ENCODE data around the gene SLC43A2. TPM values are rescaled to one million over a fixed set of nuclear protein-coding genes. Genes with fewer than 3 reads are reported as not detected.

SLC43A2 gene
- total and polyA plus RNA-seq, 2 donors (not counting 3 experiments of a cell fraction or from before 2014, with no cell fraction given): 41.7 to 52.0 TPM

GRCh38 chr17:1557355-1558095 lies 71.1 kb downstream of the SLC43A2 start:
- ChIA-PET POLR2A (no interaction called here), CTCF (no interaction called here)
- H2AFZ ChIP-seq (ENCODE audit: low read depth, low read length): no peak overlapping the region
- peak; percentile 97 for FAIRE-seq
- dilution Hi-C loops (cut with MboI; ENCODE audit: extremely low pct_ligation_motif_present, low sequenced_read_pairs) (no loop called here), intact Hi-C loops (cut with micrococcal nuclease) (no loop called here)
- no peaks in the 10 kb centered on the region for H3K9me3 ChIP-seq (replicated peaks; ENCODE audit: control insufficient read depth, insufficient read depth, low read length)
- TF ChIP-seq FOS (IDR thresholded peaks at IDR 0.05; ENCODE audit: borderline replicate concordance, insufficient read depth, low read length): peak; percentile 67
- no peak for TF ChIP-seq MAX (IDR thresholded peaks at IDR 0.05; ENCODE audit: insufficient read depth, insufficient read length)
- TF ChIP-seq JUN (IDR thresholded peaks at IDR 0.05; ENCODE audit: borderline replicate concordance, insufficient read depth, insufficient read length, low read depth): peak; percentile 11
- no peak for TF ChIP-seq MYC (IDR thresholded peaks at IDR 0.05; ENCODE audit: low read depth, low read length)
- H3K4me3 ChIP-seq (replicated peaks in 1 of 3; ENCODE audit: insufficient read depth in 1 of 3, low read depth in 1 of 3, low read length in 3 of 3): no peak overlapping the region
- DNase-seq (ENCODE audit: low read depth, low spot score): peak; percentile 57
- H3K36me3 ChIP-seq (ENCODE audit: control insufficient read depth in 2 of 2, extremely low read depth in 1 of 2, insufficient read depth in 2 of 2, low read length in 2 of 2): peaks cover 6 to 8% of the 10 kb centered on the region in 2 experiments
- peak overlapping the region; percentile 24 for H3K4me2 ChIP-seq (ENCODE audit: insufficient read depth, low read length)
- H3K9ac ChIP-seq (replicated peaks; ENCODE audit: extremely low read depth, insufficient read depth, low read length): peak overlapping the region; percentile 23
- H3K27me3 ChIP-seq (ENCODE audit: control insufficient read depth in 2 of 2, insufficient read depth in 2 of 2, low read length in 2 of 2): no peaks in the 10 kb centered on the region
- peaks cover 4% of the 10 kb centered on the region for H4K20me1 ChIP-seq (replicated peaks; ENCODE audit: control insufficient read depth, extremely low read depth, insufficient read depth, low read length)
- H3K4me1 ChIP-seq (ENCODE audit: control insufficient read depth, extremely low read depth, insufficient read depth, low read length): peaks cover 46% of the 10 kb centered on the region
- H3K9me1 ChIP-seq (replicated peaks; ENCODE audit: control insufficient read depth, extremely low read depth, insufficient read depth, low read length): no peaks in the 10 kb centered on the region
- no TSS peak for BruUV-seq (replicated peaks)
- peak overlapping the region; percentile 65 for H3K27ac ChIP-seq (ENCODE audit: insufficient read depth, low read depth, low read length)
- H3K79me2 ChIP-seq (ENCODE audit: control insufficient read depth, insufficient read depth, low read length): peaks cover 82% of the 10 kb centered on the region

- TF ChIP-seq MAX (IDR thresholded peaks at IDR 0.05; ENCODE audit: insufficient read depth, insufficient read length) (no peak), POLR2A (IDR thresholded peaks at IDR 0.05; ENCODE audit: low read depth, low read length) (no peak), CTCF (IDR thresholded peaks at IDR 0.05; ENCODE audit: extremely low read depth in 1 of 2, insufficient read depth in 1 of 2, low read depth in 1 of 2, low read length in 2 of 2) (no peak), FOS (IDR thresholded peaks at IDR 0.05; ENCODE audit: borderline replicate concordance, insufficient read depth, low read length) (no peak), GATA2 (IDR thresholded peaks at IDR 0.05; ENCODE audit: insufficient read depth, insufficient read length, low read depth, low read length) (no peak), POLR2AphosphoS5 (IDR thresholded peaks at IDR 0.05; ENCODE audit: insufficient read depth, low read depth, low read length) (no peak), MYC (IDR thresholded peaks at IDR 0.05; ENCODE audit: low read depth, low read length) (no peak), EZH2 (IDR thresholded peaks at IDR 0.05; ENCODE audit: borderline replicate concordance, low read depth, low read length, severe bottlenecking) (no peak), JUN (IDR thresholded peaks at IDR 0.05; ENCODE audit: borderline replicate concordance, insufficient read depth, insufficient read length, low read depth) (no peak)
- dilution Hi-C loops (cut with MboI; ENCODE audit: extremely low pct_ligation_motif_present, low sequenced_read_pairs) (no loop called here), intact Hi-C loops (cut with micrococcal nuclease) (no loop called here)
- Histone ChIP-seq H3K9me1 (replicated peaks; ENCODE audit: control insufficient read depth, extremely low read depth, insufficient read depth, low read length) (no peaks in the 10 kb centered on the region), H3K79me2 (ENCODE audit: control insufficient read depth, insufficient read depth, low read length) (peaks cover 67% of the 10 kb centered on the region), H3K27me3 (ENCODE audit: control insufficient read depth in 2 of 2, insufficient read depth in 2 of 2, low read length in 2 of 2) (no peaks in the 10 kb centered on the region), H2AFZ (ENCODE audit: low read depth, low read length) (no peak overlapping the region), H3K9ac (replicated peaks; ENCODE audit: extremely low read depth, insufficient read depth, low read length) (no peak overlapping the region), H3K9me3 (replicated peaks; ENCODE audit: control insufficient read depth, insufficient read depth, low read length) (no peaks in the 10 kb centered on the region), H3K4me1 (ENCODE audit: control insufficient read depth, extremely low read depth, insufficient read depth, low read length) (peaks cover 38% of the 10 kb centered on the region), H3K4me3 (replicated peaks in 1 of 3; ENCODE audit: insufficient read depth in 1 of 3, low read depth in 1 of 3, low read length in 3 of 3) (no peak overlapping the region), H3K27ac (ENCODE audit: insufficient read depth, low read depth, low read length) (no peak overlapping the region), H3K36me3 (ENCODE audit: control insufficient read depth in 2 of 2, extremely low read depth in 1 of 2, insufficient read depth in 2 of 2, low read length in 2 of 2) (peaks cover 8 to 12% of the 10 kb centered on the region in 2 experiments), H4K20me1 (replicated peaks; ENCODE audit: control insufficient read depth, extremely low read depth, insufficient read depth, low read length) (no peaks in the 10 kb centered on the region), H3K4me2 (ENCODE audit: insufficient read depth, low read length) (no peak overlapping the region)
- FAIRE-seq (no peak), DNase-seq (ENCODE audit: low read depth, low spot score) (no peak)
- BruUV-seq (replicated peaks): no TSS peak
- ChIA-PET CTCF (interaction anchor here (1.0 kb wide), 1 partner anchor 190 kb away, joined by 3 read pairs; no protein-coding TSS in a partner anchor), POLR2A (no interaction called here)
These were observed 72.8 kb downstream of the SLC43A2 start for GRCh38 chr17:1555651-1556471.

All from endothelial cell of umbilical vein (primary cell).